SK-N-SH (cell line): ENCODE measurements around the gene TTLL12. TPM values are rescaled to one million over a fixed set of nuclear protein-coding genes. Genes with fewer than 3 reads are reported as not detected.

Experiments
- CTCF ChIA-PET: fragments of 300-600, 350-600 bp; formaldehyde crosslinking; extraction: SDS; loops from one replicate; lab custom pipeline; 2021; lab: Yijun Ruan, JAX
- POLR2A ChIA-PET: fragments of 350-600 bp; sonication (Branson Sonifier 250); formaldehyde crosslinking; extraction: SDS; loops from one replicate; lab custom pipeline; 2020; ENCODE audit warnings: antibody characterized with exemption, inconsistent platforms; lab: Yijun Ruan, JAX
- DNase-seq: peaks from one replicate; pipeline ENCODE4 v3.0.0; 2012
- H2AFZ ChIP-seq: fragments of 200-600 bp; sonication (generic); 2 replicates; pipeline ENCODE4 v1.8.1; 2016; ENCODE audit warnings: antibody characterized with exemption, mild to moderate bottlenecking, low read depth
- H3F3A ChIP-seq: fragments of 200-600 bp; sonication (generic); replicated peaks from 2 replicates; pipeline ENCODE3; 2016; ENCODE audit warnings: antibody characterized with exemption, mild to moderate bottlenecking; ENCODE audit not compliant: insufficient read depth
- H3K27ac ChIP-seq, 2 experiments: fragments of 200-500 bp in 1 of 2; fragments of 200-600 bp in 1 of 2; sonication (Bioruptor generic) in 1 of 2; sonication (generic), shearing (Covaris generic) in 1 of 2; 2 replicates each; pipeline versions ENCODE4 v1.5.1 to v1.6.1; 2014 to 2016; ENCODE audit warnings: low read depth in 2 of 2, inconsistent platforms in 1 of 2, low read length in 1 of 2, mild to moderate bottlenecking in 1 of 2, mixed read lengths in 1 of 2
- H3K27me3 ChIP-seq: fragments of 200-600 bp; sonication (generic), shearing (Covaris generic); 2 replicates; pipeline ENCODE4 v1.6.1; 2016; ENCODE audit warnings: mixed run types; ENCODE audit not compliant: insufficient read depth
- H3K36me3 ChIP-seq, 2 experiments: fragments of 200-500 bp in 1 of 2; fragments of 200-600 bp in 1 of 2; sonication (Bioruptor generic) in 1 of 2; sonication (generic) in 1 of 2; replicated peaks in 1 of 2; 2 replicates each; pipeline versions ENCODE3 to v1.5.1; 2014 to 2016; ENCODE audit warnings: low read length in 1 of 2, mild to moderate bottlenecking in 1 of 2; ENCODE audit not compliant: insufficient read depth in 2 of 2, control insufficient read depth in 1 of 2
- H3K4me1 ChIP-seq, 2 experiments: fragments of 200-500 bp in 1 of 2; fragments of 200-600 bp in 1 of 2; sonication (Bioruptor generic) in 1 of 2; sonication (generic), shearing (Covaris generic) in 1 of 2; 2 replicates each; pipeline versions ENCODE4 v1.5.1 to v1.6.1; 2014 to 2016; ENCODE audit warnings: low read depth in 1 of 2, low read length in 1 of 2, mixed run types in 1 of 2; ENCODE audit not compliant: insufficient read depth in 2 of 2, control insufficient read depth in 1 of 2
- H3K4me2 ChIP-seq: fragments of 200-600 bp; sonication (generic), shearing (Covaris generic); 2 replicates; pipeline ENCODE4 v1.6.1; 2017; ENCODE audit warnings: mixed run types
- H3K4me3 ChIP-seq, 2 experiments: fragments of 200-500 bp in 1 of 2; fragments of 200-600 bp in 1 of 2; sonication (Bioruptor generic) in 1 of 2; sonication (generic), shearing (Covaris generic) in 1 of 2; 2 replicates each; pipeline versions ENCODE4 v1.5.1 to v1.8.1; 2014 to 2016; ENCODE audit warnings: low read depth in 2 of 2, inconsistent platforms in 1 of 2, low read length in 1 of 2, mild to moderate bottlenecking in 1 of 2, mixed read lengths in 1 of 2, moderate library complexity in 1 of 2
- H3K79me2 ChIP-seq: fragments of 200-600 bp; sonication (generic); 2 replicates; pipeline ENCODE4 v1.8.1; 2017; ENCODE audit warnings: mild to moderate bottlenecking; ENCODE audit not compliant: insufficient read depth
- H3K9ac ChIP-seq: fragments of 200-600 bp; sonication (generic); 2 replicates; pipeline ENCODE4 v1.6.1; 2017; ENCODE audit warnings: mixed run types
- H3K9me2 ChIP-seq: fragments of 200-600 bp; sonication (generic); 2 replicates; pipeline ENCODE4 v1.6.1; 2017; ENCODE audit warnings: mixed run types
- H3K9me3 ChIP-seq: fragments of 200-600 bp; sonication (generic); 2 replicates; pipeline ENCODE4 v1.6.1; 2017; ENCODE audit warnings: mixed run types, mild to moderate bottlenecking, moderate library complexity
- H4K20me1 ChIP-seq: fragments of 200-600 bp; sonication (generic); 2 replicates; pipeline ENCODE4 v1.6.1; 2017; ENCODE audit warnings: mild to moderate bottlenecking, mixed run types; ENCODE audit not compliant: insufficient read depth
- CHD2 ChIP-seq: fragments of 150-350 bp; IDR thresholded peaks from 2 replicates; pipeline ENCODE4 v1.6.1; 2018; ENCODE audit warnings: low read length; ENCODE audit not compliant: partially characterized antibody
- EP300 ChIP-seq, 2 experiments: IDR thresholded peaks; 2 replicates each; pipeline versions ENCODE4 v1.4.0 to v1.6.1; 2012; ENCODE audit warnings: borderline replicate concordance in 1 of 2, low read depth in 1 of 2, low read length in 1 of 2
- EZH2phosphoT487 ChIP-seq: fragments of 200-600 bp; sonication (generic); IDR thresholded peaks from 2 replicates; pipeline ENCODE4 v1.6.1; 2017; ENCODE audit warnings: low read depth, mixed run types, mild to moderate bottlenecking, antibody characterized with exemption, moderate library complexity, borderline replicate concordance
- GABPA ChIP-seq: IDR thresholded peaks from 2 replicates; pipeline ENCODE4 v1.4.0; 2012; ENCODE audit warnings: low read depth, mild to moderate bottlenecking
- JUND ChIP-seq: IDR thresholded peaks from 2 replicates; pipeline ENCODE4 v1.4.0; 2012
- MAX ChIP-seq: IDR thresholded peaks from 2 replicates; pipeline ENCODE4 v1.4.0; 2012; ENCODE audit warnings: low read depth
- MEF2A ChIP-seq: IDR thresholded peaks from 2 replicates; pipeline ENCODE4 v1.4.0; 2012; ENCODE audit warnings: low read depth, borderline replicate concordance
- MXI1 ChIP-seq: IDR thresholded peaks from 2 replicates; pipeline ENCODE4 v1.6.1; 2012; ENCODE audit warnings: mild to moderate bottlenecking, low read depth, low read length, improper control_type of control experiment
- NFIC ChIP-seq: IDR thresholded peaks from 2 replicates; pipeline ENCODE4 v1.4.0; 2012; ENCODE audit warnings: borderline replicate concordance
- POLR2AphosphoS5 ChIP-seq: IDR thresholded peaks from 2 replicates; pipeline ENCODE4 v1.6.1; 2012; ENCODE audit warnings: low read depth, low read length
- RAD21 ChIP-seq: IDR thresholded peaks from 2 replicates; pipeline ENCODE4 v1.6.1; 2012; ENCODE audit warnings: mild to moderate bottlenecking, low read length
- RCOR1 ChIP-seq: fragments of 150-350 bp; IDR thresholded peaks from 2 replicates; pipeline ENCODE4 v1.6.1; 2017; ENCODE audit warnings: antibody characterized with exemption, low read length
- SIN3A ChIP-seq: IDR thresholded peaks from 2 replicates; pipeline ENCODE4 v1.6.1; 2012; ENCODE audit warnings: low read depth, mild to moderate bottlenecking, low read length, moderate library complexity, borderline replicate concordance
- SMC3 ChIP-seq: IDR thresholded peaks from 2 replicates; pipeline ENCODE4 v1.6.1; 2012; ENCODE audit warnings: low read depth, low read length, improper control_type of control experiment
- USF1 ChIP-seq: IDR thresholded peaks from 2 replicates; pipeline ENCODE4 v1.4.0; 2012; ENCODE audit warnings: low read depth, borderline replicate concordance
- WGBS: methylation state at CpG from one replicate; pipeline ENCODE4 v1.1.6; 2017; ENCODE audit warnings: low lambda C conversion rate; 5-methylcytosine and 5-hydroxymethylcytosine counted together
- polyA plus RNA-seq, 3 experiments: library from polyadenylated mRNA; depleted of rRNA; stranded (reverse); fragments of >200 nt; gene quantifications; 2 replicates each; pipeline ENCODE4 v1.2.3, GENCODE V29; 2012
- TF ChIP-seq, protein P1 (sequence below): fragments of 150-350 bp; IDR thresholded peaks from 2 replicates; pipeline ENCODE4 v1.6.1; 2016; ENCODE audit warnings: mild to moderate bottlenecking, low read depth, low read length
- TF ChIP-seq, protein P2 (sequence below): fragments of 150-350 bp; IDR thresholded peaks from 2 replicates; pipeline ENCODE4 v1.6.1; 2017; ENCODE audit warnings: antibody characterized with exemption, low read length, low read depth, borderline replicate concordance

TTLL12 gene
- polyA plus RNA-seq, 1 of the 3 experiments (the other 2 are of a cell fraction): 11.5 TPM

GRCh38 chr22:43174941-43175531, 11.9 kb downstream of the TTLL12 start:
- Histone ChIP-seq H3F3A (no peaks in the 10 kb centered on the region), H3K79me2 (no peaks in the 10 kb centered on the region), H3K4me3 (no peak overlapping the region), H3K4me1 (no peaks in the 10 kb centered on the region), H3K4me2 (no peak overlapping the region), H3K27me3 (no peaks in the 10 kb centered on the region), H2AFZ (no peak overlapping the region), H3K9me3 (no peaks in the 10 kb centered on the region), H3K9ac (no peak overlapping the region), H3K9me2 (no peaks in the 10 kb centered on the region), H4K20me1 (no peaks in the 10 kb centered on the region), H3K27ac (no peak overlapping the region), H3K36me3 (peaks cover 0 to 7% of the 10 kb centered on the region in 2 experiments)
- no CpG with 5 or more reads among the region's 9 CpGs for WGBS
- no peak for DNase-seq
- POLR2A ChIA-PET: no interaction called here
- TF ChIP-seq JUND (no peak), SMC3 (no peak), EP300 (IDR thresholded peaks at IDR 0.05; ENCODE audit: borderline replicate concordance in 1 of 2, low read depth in 1 of 2, low read length in 1 of 2) (no peak), MEF2A (no peak), GABPA (no peak), USF1 (no peak), SIN3A (no peak), POLR2AphosphoS5 (no peak), CHD2 (no peak), MXI1 (no peak), RAD21 (no peak), EZH2phosphoT487 (no peak), MAX (no peak), NFIC (no peak), RCOR1 (no peak)
- TF ChIP-seq, protein P1, sequence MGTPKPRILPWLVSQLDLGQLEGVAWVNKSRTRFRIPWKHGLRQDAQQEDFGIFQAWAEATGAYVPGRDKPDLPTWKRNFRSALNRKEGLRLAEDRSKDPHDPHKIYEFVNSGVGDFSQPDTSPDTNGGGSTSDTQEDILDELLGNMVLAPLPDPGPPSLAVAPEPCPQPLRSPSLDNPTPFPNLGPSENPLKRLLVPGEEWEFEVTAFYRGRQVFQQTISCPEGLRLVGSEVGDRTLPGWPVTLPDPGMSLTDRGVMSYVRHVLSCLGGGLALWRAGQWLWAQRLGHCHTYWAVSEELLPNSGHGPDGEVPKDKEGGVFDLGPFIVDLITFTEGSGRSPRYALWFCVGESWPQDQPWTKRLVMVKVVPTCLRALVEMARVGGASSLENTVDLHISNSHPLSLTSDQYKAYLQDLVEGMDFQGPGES: no peak
- TF ChIP-seq, protein P2, sequence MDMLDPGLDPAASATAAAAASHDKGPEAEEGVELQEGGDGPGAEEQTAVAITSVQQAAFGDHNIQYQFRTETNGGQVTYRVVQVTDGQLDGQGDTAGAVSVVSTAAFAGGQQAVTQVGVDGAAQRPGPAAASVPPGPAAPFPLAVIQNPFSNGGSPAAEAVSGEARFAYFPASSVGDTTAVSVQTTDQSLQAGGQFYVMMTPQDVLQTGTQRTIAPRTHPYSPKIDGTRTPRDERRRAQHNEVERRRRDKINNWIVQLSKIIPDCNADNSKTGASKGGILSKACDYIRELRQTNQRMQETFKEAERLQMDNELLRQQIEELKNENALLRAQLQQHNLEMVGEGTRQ: no peak
- CTCF ChIA-PET: no interaction called here
